Activated T-helper 1 cell treated with anti-CD3 and anti-CD28 coated beads, Interleukin-12 subunit alpha, Interleukin-12 subunit beta, Interleukin-2, Interleukin-4 antibody, amounts not matched to agents 30 ng/mL and 10 ng/mL and 1 ng/mL, durations not matched to agents 14 hours and 24 hours and 36 hours (primary cell): Measurements from ENCODE around the gene CCDC32. TPM values are rescaled to one million over a fixed set of nuclear protein-coding genes. Genes with fewer than 3 reads are reported as not detected.
"Not testable (repeated sequence)": the region's sequence is repeated elsewhere in the genome, so short reads cannot be mapped to it uniquely, and the experiment has no call there.

Experiments used
- DNase-seq: peaks from one replicate; pipeline ENCODE4 v3.0.0; 2021; ENCODE audit warnings: low spot score
- H3K27ac Mint-ChIP-seq: one replicate; pipeline ENCODE4 v1.8.0; 2021; ENCODE audit warnings: mild to moderate bottlenecking, mixed read lengths
- H3K27me3 Mint-ChIP-seq: one replicate; pipeline ENCODE4 v1.8.0; 2022; ENCODE audit warnings: mild to moderate bottlenecking, moderate library complexity, mixed read lengths; ENCODE audit not compliant: insufficient read depth
- H3K36me3 Mint-ChIP-seq: one replicate; pipeline ENCODE4 v1.8.0; 2021; ENCODE audit warnings: low read depth, mixed read lengths
- H3K4me1 Mint-ChIP-seq: one replicate; pipeline ENCODE4 v1.8.0; 2021; ENCODE audit warnings: low read depth, mixed read lengths
- H3K4me3 Mint-ChIP-seq: one replicate; pipeline ENCODE4 v1.8.0; 2021; ENCODE audit warnings: mild to moderate bottlenecking, moderate library complexity, mixed read lengths
- H3K9me3 Mint-ChIP-seq: one replicate; pipeline ENCODE4 v1.8.0; 2021; ENCODE audit warnings: mixed read lengths
- intact Hi-C: fragments of 100-400 bp; cut with micrococcal nuclease; formaldehyde crosslinking; loops from one replicate; pipeline ENCODE4 v1.15.1; 2024
- total RNA-seq: library from RNA; stranded (reverse); gene quantifications from 2 replicates; pipeline ENCODE4 v1.2.3, GENCODE V29; 2022

Gene CCDC32
- total RNA-seq, 1 donor from 2014 or later: 28.4 TPM

GRCh38 chr15:40591389-40591788, 26.5 kb upstream of the CCDC32 start:
- DNase-seq: no peak
- Mint-ChIP-seq H3K27me3 (peaks cover 2% of the 10 kb centered on the region), H3K4me3 (no peak overlapping the region), H3K9me3 (no peaks in the 10 kb centered on the region), H3K36me3 (no peaks in the 10 kb centered on the region), H3K4me1 (peaks cover 38% of the 10 kb centered on the region), H3K27ac (no peak overlapping the region)
- intact Hi-C loops: loop anchor here (5.0 kb wide), 3 partner anchors 149 to 741 kb away; partner anchors contain the start of genes BAHD1, NUSAP1, OIP5 and VPS18

GRCh38 chr15:40590667-40591050, 25.8 kb upstream of the CCDC32 start:
- peaks cover 35% of the 10 kb centered on the region for H3K4me1 Mint-ChIP-seq
- peaks cover 2% of the 10 kb centered on the region for H3K27me3 Mint-ChIP-seq
- H3K9me3 Mint-ChIP-seq: no peaks in the 10 kb centered on the region
- H3K4me3 Mint-ChIP-seq: peak overlapping the region; percentile 79
- DNase-seq: no peak
- intact Hi-C loops: loop anchor here (5.0 kb wide), 3 partner anchors 148 to 742 kb away; partner anchors contain the start of genes BAHD1, NUSAP1, OIP5 and VPS18
- H3K27ac Mint-ChIP-seq: no peak overlapping the region
- no peaks in the 10 kb centered on the region for H3K36me3 Mint-ChIP-seq

GRCh38 chr15:40584191-40584590, 19.3 kb upstream of the CCDC32 start:
- Mint-ChIP-seq H3K4me3 (no peak overlapping the region), H3K27me3 (peaks cover 3% of the 10 kb centered on the region), H3K9me3 (no peaks in the 10 kb centered on the region), H3K27ac (no peak overlapping the region), H3K4me1 (peaks cover 6% of the 10 kb centered on the region), H3K36me3 (no peaks in the 10 kb centered on the region)
- no peak for DNase-seq
- intact Hi-C loops: no loop called here

GRCh38 chr15:40582726-40583246, 17.9 kb upstream of the CCDC32 start:
- no peaks in the 10 kb centered on the region for H3K9me3 Mint-ChIP-seq
- peaks cover 3% of the 10 kb centered on the region for H3K27me3 Mint-ChIP-seq
- no peak overlapping the region for H3K4me3 Mint-ChIP-seq
- intact Hi-C loops: no loop called here
- DNase-seq: no peak
- H3K27ac Mint-ChIP-seq: no peak overlapping the region
- H3K4me1 Mint-ChIP-seq: peaks cover 6% of the 10 kb centered on the region
- H3K36me3 Mint-ChIP-seq: no peaks in the 10 kb centered on the region

- intact Hi-C loops, DNase-seq, H3K9me3 Mint-ChIP-seq, H3K36me3 Mint-ChIP-seq, H3K27me3 Mint-ChIP-seq, H3K4me3 Mint-ChIP-seq, H3K27ac Mint-ChIP-seq, H3K4me1 Mint-ChIP-seq: not testable (repeated sequence)
Measured at GRCh38 chr15:40581796-40582195, 17.0 kb upstream of the CCDC32 start.

GRCh38 chr15:40578892-40579291, 14.1 kb upstream of the CCDC32 start:
- intact Hi-C loops: no loop called here
- no peak for DNase-seq
- Mint-ChIP-seq H3K4me1 (peaks cover 20% of the 10 kb centered on the region), H3K36me3 (peaks cover 13% of the 10 kb centered on the region), H3K27me3 (peaks cover 3% of the 10 kb centered on the region), H3K27ac (no peak overlapping the region), H3K9me3 (no peaks in the 10 kb centered on the region), H3K4me3 (no peak overlapping the region)

- H3K27ac Mint-ChIP-seq, H3K4me3 Mint-ChIP-seq, H3K27me3 Mint-ChIP-seq, DNase-seq, H3K9me3 Mint-ChIP-seq, intact Hi-C loops: not testable (repeated sequence)
- Mint-ChIP-seq H3K4me1 (peaks cover 13% of the 10 kb centered on the region), H3K36me3 (peaks cover 19% of the 10 kb centered on the region)
Measured at GRCh38 chr15:40576914-40577313, 12.1 kb upstream of the CCDC32 start.

GRCh38 chr15:40575113-40575512, 10.3 kb upstream of the CCDC32 start:
- no peak for DNase-seq
- no peak overlapping the region for H3K4me3 Mint-ChIP-seq
- H3K9me3 Mint-ChIP-seq: no peaks in the 10 kb centered on the region
- H3K27me3 Mint-ChIP-seq: no peaks in the 10 kb centered on the region
- H3K36me3 Mint-ChIP-seq: peaks cover 21% of the 10 kb centered on the region
- intact Hi-C loops: no loop called here
- H3K27ac Mint-ChIP-seq: peak overlapping the region; percentile 9
- H3K4me1 Mint-ChIP-seq: peaks cover 27% of the 10 kb centered on the region

- intact Hi-C loops: loop anchor here (1.0 to 10.0 kb wide), 11 partner anchors 25 to 785 kb away; partner anchors contain the start of genes CHAC1, CHP1, DNAJC17 and EXD1
- H3K4me1 Mint-ChIP-seq: peaks cover 51% of the 10 kb centered on the region
- H3K27me3 Mint-ChIP-seq: no peaks in the 10 kb centered on the region
- peak; percentile 89 for DNase-seq
- H3K9me3 Mint-ChIP-seq: no peaks in the 10 kb centered on the region
- H3K36me3 Mint-ChIP-seq: peaks cover 11% of the 10 kb centered on the region
- peak within 1 kb of the TSS; percentile 99 for H3K4me3 Mint-ChIP-seq
- H3K27ac Mint-ChIP-seq: peak within 1 kb of the TSS; percentile 98
Measured at GRCh38 chr15:40569129-40569953, 4.5 kb upstream of the CCDC32 start, which contains the start of gene RPUSD2. TSS of gene RPUSD2 (plus strand) at chr15:40569299. CDS start at chr15:40569338, 39 bp downstream.

GRCh38 chr15:40567111-40567510, 2.3 kb upstream of the CCDC32 start:
- Mint-ChIP-seq H3K9me3 (no peaks in the 10 kb centered on the region), H3K4me3 (peak overlapping the region; percentile 3), H3K27me3 (no peaks in the 10 kb centered on the region), H3K27ac (no peak overlapping the region), H3K36me3 (peaks cover 4% of the 10 kb centered on the region), H3K4me1 (peaks cover 59% of the 10 kb centered on the region)
- DNase-seq: no peak
- intact Hi-C loops: loop anchor here (5.0 to 10.0 kb wide), 5 partner anchors 325 to 782 kb away; partner anchors contain the start of genes CHP1, EXD1, FSIP1 and INO80

GRCh38 chr15:40565333-40566238, 744 bp upstream of the CCDC32 start:
- Mint-ChIP-seq H3K4me1 (peaks cover 50% of the 10 kb centered on the region), H3K27ac (peak overlapping the region; percentile 96), H3K27me3 (no peaks in the 10 kb centered on the region), H3K4me3 (peak overlapping the region; percentile 96), H3K36me3 (peaks cover 10% of the 10 kb centered on the region), H3K9me3 (no peaks in the 10 kb centered on the region)
- intact Hi-C loops: loop anchor here (1.0 to 10.0 kb wide), 7 partner anchors 29 to 781 kb away; partner anchors contain the start of genes BAHD1, CHP1, EXD1 and FSIP1
- no peak for DNase-seq

GRCh38 chr15:40563426-40563825, 1.4 kb downstream of the CCDC32 start:
- Mint-ChIP-seq H3K27ac (no peak overlapping the region), H3K27me3 (no peaks in the 10 kb centered on the region), H3K4me1 (peaks cover 40% of the 10 kb centered on the region), H3K9me3 (no peaks in the 10 kb centered on the region), H3K4me3 (peak overlapping the region; percentile 67), H3K36me3 (peaks cover 11% of the 10 kb centered on the region)
- intact Hi-C loops: loop anchor here (10.0 kb wide), 3 partner anchors 529 to 779 kb away; partner anchors contain the start of genes FSIP1, INO80 and SRP14
- DNase-seq: no peak
